Activated gamma-delta T cell treated with Interleukin-2 at 50 U/mL for 16 hours (primary cell): ENCODE measurements around the gene GAL3ST2.
"Not testable (repeated sequence)": the region's sequence is repeated elsewhere in the genome, so short reads cannot be mapped to it uniquely, and the experiment has no call there.

Experiments
- DNase-seq: peaks from one replicate; pipeline ENCODE4 v3.0.0-alpha.2; 2020

GAL3ST2 gene

DNA sequence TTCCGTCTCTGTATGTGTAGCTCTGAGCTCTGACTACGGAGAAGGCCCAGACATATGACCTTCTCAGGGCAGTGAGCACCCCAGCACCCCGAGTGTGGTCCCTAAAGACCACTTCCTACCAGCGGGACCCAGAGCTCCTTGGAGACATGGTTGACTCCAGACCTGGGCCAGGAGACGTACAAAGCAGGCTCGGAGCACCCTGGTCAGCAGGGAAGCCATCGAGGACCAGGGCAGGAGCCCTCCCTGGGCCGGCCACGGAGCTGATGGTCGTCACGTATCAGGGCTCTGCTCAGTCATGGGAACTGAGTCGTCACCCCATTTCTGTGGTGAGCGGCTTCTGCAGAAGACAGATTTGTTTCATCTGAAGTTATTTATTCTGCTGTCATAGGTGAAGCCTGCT lies 19.6 kb downstream of the GAL3ST2 start:
- no peak for DNase-seq

DNA sequence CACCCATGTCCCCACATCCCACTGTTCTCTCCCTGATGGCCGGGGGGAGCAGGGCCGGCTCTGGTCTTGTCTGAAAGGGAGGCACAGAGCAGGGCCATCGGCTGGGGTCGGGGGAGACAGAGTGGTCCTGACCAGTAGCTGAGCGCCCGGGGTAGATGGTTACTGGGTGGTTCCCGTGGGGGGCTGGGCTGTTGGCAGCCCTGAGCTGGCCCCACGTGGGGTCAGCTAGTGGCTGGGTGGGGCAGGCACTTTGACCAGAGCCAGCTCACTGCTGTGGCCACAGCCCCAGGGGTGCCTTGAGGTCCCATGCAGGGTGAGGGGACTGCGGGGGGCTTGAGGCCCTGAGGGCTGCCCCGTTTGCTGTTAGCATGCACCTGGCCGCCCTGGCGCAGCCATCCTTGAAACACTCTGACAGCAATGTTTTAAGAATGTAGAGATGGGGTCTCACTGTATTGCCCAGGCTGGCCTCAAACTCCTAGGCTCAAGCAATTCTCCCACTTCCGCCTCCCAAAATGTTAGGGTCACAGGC lies 20.1 kb downstream of the GAL3ST2 start:
- no peak for DNase-seq

DNA sequence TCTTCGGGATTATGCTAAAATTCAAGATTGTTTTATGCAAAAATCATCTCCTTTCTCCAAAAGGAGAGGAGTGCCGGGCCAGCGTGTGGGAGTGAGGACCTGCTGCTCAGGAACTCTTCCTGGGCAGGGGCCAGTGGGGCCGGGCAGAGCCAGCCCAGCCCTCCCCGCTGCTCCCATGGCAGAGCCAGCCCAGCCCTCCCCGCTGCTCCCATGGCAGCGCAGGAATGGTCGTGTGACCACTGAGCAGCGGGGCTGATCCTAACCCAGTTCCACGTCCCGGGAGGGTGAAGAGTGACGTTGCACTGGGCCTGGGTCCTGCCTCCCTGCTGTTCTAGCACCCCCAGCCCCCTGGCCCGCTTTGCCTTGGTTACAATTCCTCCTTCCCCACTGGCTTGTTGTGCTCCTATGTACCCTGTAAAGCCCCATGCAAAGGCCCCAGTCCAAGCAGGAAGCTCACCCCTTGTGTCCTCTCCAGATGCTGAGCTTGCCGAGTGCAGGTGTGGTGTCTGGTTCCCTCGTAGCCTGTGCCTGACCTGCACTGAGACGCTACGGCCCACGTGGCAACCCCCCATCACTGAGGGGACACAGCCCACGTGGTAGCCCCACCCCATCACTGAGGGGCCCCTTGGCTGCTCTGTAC lies 20.9 kb downstream of the GAL3ST2 start:
- DNase-seq, result peak; percentile 2

DNA sequence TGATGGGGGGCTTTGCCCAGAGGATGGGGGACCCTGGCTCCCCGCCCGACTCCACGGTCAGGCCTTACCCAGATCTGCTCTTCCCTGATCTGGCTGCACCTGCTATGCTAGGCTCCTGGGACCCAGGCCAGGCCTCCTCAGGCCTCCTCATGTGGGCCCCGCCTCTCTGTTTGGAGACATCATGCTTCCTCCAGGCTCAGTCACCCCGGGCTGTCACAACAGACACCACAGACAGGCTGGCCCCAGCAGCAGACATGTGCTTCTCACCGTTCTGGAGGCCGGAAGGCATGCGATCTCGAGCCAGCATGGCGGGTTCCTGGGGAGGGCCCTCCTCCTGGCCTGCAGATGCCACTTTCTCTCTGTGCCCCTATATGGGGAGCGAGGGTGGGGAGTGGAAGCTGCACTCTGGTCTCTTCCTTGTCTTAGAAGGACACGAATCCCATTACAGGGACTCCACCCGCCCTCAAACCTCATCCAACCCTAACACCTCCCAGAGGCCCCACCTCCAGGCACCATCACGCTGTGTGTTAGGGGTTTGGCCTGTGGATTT lies 21.5 kb downstream of the GAL3ST2 start:
- DNase-seq, result no peak

DNA sequence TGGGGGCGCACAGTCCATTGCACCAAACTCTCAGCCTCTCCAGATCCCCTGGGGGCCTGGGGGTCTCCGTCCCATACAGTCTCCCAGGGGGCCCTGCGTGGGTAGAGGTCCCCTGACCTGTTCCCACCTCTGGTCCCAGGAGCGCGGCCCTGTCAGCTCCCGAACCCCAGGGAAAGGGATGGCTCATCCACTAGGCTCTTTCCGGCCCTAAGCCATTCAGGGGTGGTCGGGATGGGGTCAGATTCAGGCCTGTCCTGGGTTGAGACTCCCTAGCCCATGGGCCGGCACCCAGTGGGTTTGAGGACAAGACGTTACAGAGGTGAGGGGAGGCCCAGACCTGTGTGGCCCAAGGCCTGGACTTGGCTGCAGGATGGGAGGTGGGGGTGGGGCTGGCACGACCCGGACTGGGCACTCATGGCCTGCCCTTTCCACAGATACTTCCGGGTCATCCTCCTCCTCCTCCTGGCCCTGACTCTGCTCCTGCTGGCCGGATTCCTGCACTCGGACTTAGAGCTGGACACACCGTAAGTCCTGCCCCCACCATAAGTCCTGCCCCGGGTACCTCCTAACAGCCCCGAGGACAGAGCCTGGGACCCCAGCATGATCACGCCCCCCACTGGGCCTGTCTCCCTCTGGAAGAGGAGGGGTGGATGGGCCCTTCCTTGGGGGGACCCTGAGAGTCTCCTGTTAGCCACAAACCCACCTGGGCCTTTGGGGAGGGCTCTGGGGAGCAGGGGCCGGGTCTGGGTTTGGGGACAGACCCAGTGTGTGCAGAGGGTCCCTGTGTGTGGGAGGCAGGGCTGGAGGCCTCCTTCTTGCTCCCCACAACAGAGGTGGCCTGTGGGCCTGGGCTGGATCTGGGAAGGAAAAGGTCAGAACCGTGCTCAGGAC lies 22.3 kb downstream of the GAL3ST2 start:
- peak; percentile 2 for DNase-seq

- DNase-seq, result no peak
These were observed 23.0 kb downstream of the GAL3ST2 start for GRCh38 chr2:241799522-241800197.

- not testable (repeated sequence) for DNase-seq
These were observed 23.7 kb downstream of the GAL3ST2 start for GRCh38 chr2:241800198-241800903.

- DNase-seq, result peak; percentile 3
These were observed 25.2 kb downstream of the GAL3ST2 start for GRCh38 chr2:241801611-241802420.

- DNase-seq, result no peak
These were observed 26.0 kb downstream of the GAL3ST2 start for GRCh38 chr2:241802421-241803318.

GRCh38 chr2:241803387-241804325 lies 27.0 kb downstream of the GAL3ST2 start:
- peak; percentile 38 for DNase-seq

- DNase-seq, result no peak
These were observed 28.0 kb downstream of the GAL3ST2 start for GRCh38 chr2:241804326-241805229.

GRCh38 chr2:241806217-241806616 lies 29.6 kb downstream of the GAL3ST2 start:
- DNase-seq, result not testable (repeated sequence)

DNA sequence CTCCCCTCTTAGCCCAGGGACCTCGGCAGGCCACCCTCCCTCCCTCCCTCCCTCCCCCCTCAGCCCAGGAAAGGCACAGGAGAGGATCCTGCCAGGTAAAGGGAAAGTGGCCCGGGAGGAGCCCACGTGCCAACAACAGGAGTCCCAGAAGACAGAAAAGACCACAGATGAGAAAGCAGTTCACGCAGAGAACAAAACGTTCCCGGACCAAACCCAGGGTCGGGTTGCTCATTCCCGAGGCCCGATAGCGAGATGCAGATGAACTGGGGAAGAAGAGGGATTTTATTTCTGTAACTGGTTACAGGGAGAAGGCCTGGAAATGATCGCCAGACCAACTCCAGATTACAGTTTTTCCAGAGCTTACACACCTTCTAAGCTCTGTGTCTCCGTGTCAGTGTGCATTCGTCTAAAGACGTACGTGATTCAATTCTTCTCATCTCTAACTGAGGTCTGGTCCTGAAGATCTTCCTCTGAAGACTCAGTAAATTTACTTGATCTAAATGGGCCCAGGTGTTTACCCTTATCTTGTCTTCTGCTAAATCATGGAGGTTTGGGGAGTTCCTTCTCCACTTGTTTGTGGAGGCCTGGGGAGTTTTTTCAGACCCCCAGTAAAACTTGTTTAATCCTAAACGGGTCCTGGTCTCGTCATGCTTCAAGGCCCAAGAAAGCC lies 31.6 kb downstream of the GAL3ST2 start:
- no peak for DNase-seq

GRCh38 chr2:241808721-241809382 lies 32.2 kb downstream of the GAL3ST2 start, which contains the start of gene NEU4:
TSS of gene NEU4 (plus strand) at chr2:241809193. CDS start at chr2:241814485, 5,292 bp downstream.
- no peak for DNase-seq

- DNase-seq, result no peak
These were observed 33.0 kb downstream of the GAL3ST2 start for GRCh38 chr2:241809383-241810306.
